Caco-2 (cell line): ENCODE data around the gene PPFIA1. TPM values are rescaled to one million over a fixed set of nuclear protein-coding genes. Genes with fewer than 3 reads are reported as not detected.
"Not testable (repeated sequence)": the region's sequence is repeated elsewhere in the genome, so short reads cannot be mapped to it uniquely, and the experiment has no call there.

Experiments used
- BruUV-seq: library from RNA; stranded (reverse); fragments of 400-500 nt; replicated peaks from 2 replicates; lab custom pipeline; 2021; lab: Mats Ljungman, UMichigan
- CTCF ChIA-PET: fragments of 300-600 bp; sonication (Branson Sonifier 250); formaldehyde crosslinking; loops from one replicate; lab custom pipeline; 2022; ENCODE audit warnings: antibody characterized with exemption; lab: Charles Lee
- POLR2A ChIA-PET: fragments of 300-600 bp; sonication (Branson Sonifier 250); formaldehyde crosslinking; loops from one replicate; lab custom pipeline; 2022; ENCODE audit warnings: antibody characterized with exemption; lab: Charles Lee
- DNase-seq, 2 experiments: peaks; one replicate each; pipeline versions ENCODE4 v3.0.0 to v3.0.0-alpha.2; 2020 to 2022
- H3K27me3 ChIP-seq: replicated peaks from 2 replicates; pipeline ENCODE4 v1.6.0; 2011; ENCODE audit warnings: low read length; ENCODE audit not compliant: control insufficient read depth, insufficient read depth
- H3K36me3 ChIP-seq: 2 replicates; pipeline ENCODE4 v1.5.1; 2011; ENCODE audit warnings: low read length; ENCODE audit not compliant: control insufficient read depth, insufficient read depth
- H3K4me1 ChIP-seq: fragments of 250-450 bp; sonication (Bioruptor Pico); 2 replicates; pipeline ENCODE4 v1.5.1; 2020; ENCODE audit warnings: mild to moderate bottlenecking
- H3K4me3 ChIP-seq: 2 replicates; pipeline ENCODE4 v1.5.1; 2011; ENCODE audit warnings: low read depth, mild to moderate bottlenecking, control low read depth, low read length
- H3K9me3 ChIP-seq: fragments of 250-450 bp; sonication (Bioruptor Pico); 2 replicates; pipeline ENCODE4 v1.5.1; 2020; ENCODE audit warnings: mild to moderate bottlenecking, moderate library complexity
- H3K27ac Mint-ChIP-seq: one replicate; pipeline ENCODE4 v1.8.0; 2022; ENCODE audit warnings: mixed read lengths; ENCODE audit not compliant: unreplicated experiment
- H3K27me3 Mint-ChIP-seq: one replicate; pipeline ENCODE4 v1.8.0; 2022; ENCODE audit warnings: mixed read lengths; ENCODE audit not compliant: insufficient read depth, unreplicated experiment
- H3K36me3 Mint-ChIP-seq: one replicate; pipeline ENCODE4 v1.8.0; 2022; ENCODE audit warnings: mild to moderate bottlenecking, mixed read lengths; ENCODE audit not compliant: insufficient read depth, unreplicated experiment
- H3K4me1 Mint-ChIP-seq: one replicate; pipeline ENCODE4 v1.8.0; 2022; ENCODE audit warnings: low read depth, mixed read lengths; ENCODE audit not compliant: unreplicated experiment
- H3K4me3 Mint-ChIP-seq: one replicate; pipeline ENCODE4 v1.8.0; 2022; ENCODE audit warnings: mild to moderate bottlenecking, moderate library complexity, mixed read lengths; ENCODE audit not compliant: unreplicated experiment
- H3K9me3 Mint-ChIP-seq: one replicate; pipeline ENCODE4 v1.8.0; 2022; ENCODE audit warnings: mixed read lengths; ENCODE audit not compliant: unreplicated experiment
- CTCF ChIP-seq, 2 experiments: fragments of 200-600 bp in 1 of 2; IDR thresholded peaks; 1 replicate in 1 of 2; 2 replicates in 1 of 2; pipeline versions ENCODE4 v1.5.1 to v1.8.0; 2011 to 2022; ENCODE audit warnings: antibody characterized with exemption in 1 of 2, control low read depth in 1 of 2, inconsistent platforms in 1 of 2, low read depth in 1 of 2, low read length in 1 of 2, mild to moderate bottlenecking in 1 of 2, moderate library complexity in 1 of 2; ENCODE audit not compliant: insufficient read depth in 1 of 2, severe bottlenecking in 1 of 2, unreplicated experiment in 1 of 2
- intact Hi-C: fragments of 100-400 bp; cut with micrococcal nuclease; formaldehyde crosslinking; loops from one replicate; pipeline ENCODE4 v1.10.0; 2022; ENCODE audit not compliant: unreplicated experiment
- total RNA-seq: library from RNA; stranded (reverse); gene quantifications from 2 replicates; pipeline ENCODE4 v1.2.3, GENCODE V29; 2022

Gene PPFIA1
- total RNA-seq, 1 experiment from 2014 or later = 148 TPM

GRCh38 chr11:70384566-70385152 lies 114.2 kb downstream of the PPFIA1 start:
- CTCF ChIA-PET = no interaction called here
- no peaks in the 10 kb centered on the region for H3K27me3 ChIP-seq
- peaks cover 9% of the 10 kb centered on the region for H3K36me3 ChIP-seq
- H3K9me3 Mint-ChIP-seq = no peaks in the 10 kb centered on the region
- DNase-seq = no peak
- H3K4me3 ChIP-seq = no peak overlapping the region
- H3K27ac Mint-ChIP-seq = no peak overlapping the region
- intact Hi-C loops = no loop called here
- POLR2A ChIA-PET = no interaction called here
- H3K4me3 Mint-ChIP-seq = no peak overlapping the region
- TF ChIP-seq CTCF (IDR thresholded peaks at IDR 0.05; ENCODE audit: insufficient read depth in 1 of 2, low read depth in 1 of 2, low read length in 1 of 2, severe bottlenecking in 1 of 2, unreplicated experiment in 1 of 2) = no peak
- BruUV-seq = no TSS peak
- H3K9me3 ChIP-seq = no peaks in the 10 kb centered on the region
- H3K4me1 ChIP-seq = no peaks in the 10 kb centered on the region
- peaks cover 90% of the 10 kb centered on the region for H3K36me3 Mint-ChIP-seq
- H3K27me3 Mint-ChIP-seq = no peaks in the 10 kb centered on the region
- peaks cover 13% of the 10 kb centered on the region for H3K4me1 Mint-ChIP-seq

DNA sequence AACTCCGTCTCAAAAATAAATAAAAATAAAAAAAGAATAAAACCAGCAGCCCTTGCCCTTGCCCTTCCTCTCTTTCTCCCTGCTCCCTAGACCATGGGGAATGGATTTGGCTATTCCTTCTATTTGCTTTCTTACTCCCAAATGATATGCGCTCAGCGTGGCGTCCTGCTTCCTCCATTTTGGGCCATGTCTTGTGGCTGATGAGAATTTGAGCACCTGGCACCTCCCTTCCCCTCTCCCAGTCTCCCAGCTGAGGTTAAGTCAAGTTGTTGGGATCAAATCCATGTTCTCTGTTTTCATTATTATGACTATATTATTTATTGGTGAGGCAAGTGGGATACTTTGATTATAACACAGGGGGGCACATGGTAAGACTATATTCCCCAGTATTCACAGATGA lies 117.1 kb downstream of the PPFIA1 start:
- peaks cover 90% of the 10 kb centered on the region for H3K36me3 Mint-ChIP-seq
- ChIA-PET CTCF (no interaction called here), POLR2A (no interaction called here)
- DNase-seq = no peak
- no peaks in the 10 kb centered on the region for H3K4me1 ChIP-seq
- H3K27ac Mint-ChIP-seq = no peak overlapping the region
- TF ChIP-seq CTCF (IDR thresholded peaks at IDR 0.05; ENCODE audit: insufficient read depth in 1 of 2, low read depth in 1 of 2, low read length in 1 of 2, severe bottlenecking in 1 of 2, unreplicated experiment in 1 of 2) = no peak
- peaks cover 6% of the 10 kb centered on the region for H3K4me1 Mint-ChIP-seq
- intact Hi-C loops = no loop called here
- BruUV-seq = no TSS peak
- no peaks in the 10 kb centered on the region for H3K27me3 Mint-ChIP-seq
- H3K4me3 ChIP-seq = no peak overlapping the region
- peaks cover 6% of the 10 kb centered on the region for H3K36me3 ChIP-seq
- no peaks in the 10 kb centered on the region for H3K9me3 ChIP-seq
- H3K9me3 Mint-ChIP-seq = no peaks in the 10 kb centered on the region
- no peaks in the 10 kb centered on the region for H3K27me3 ChIP-seq
- no peak overlapping the region for H3K4me3 Mint-ChIP-seq

DNA sequence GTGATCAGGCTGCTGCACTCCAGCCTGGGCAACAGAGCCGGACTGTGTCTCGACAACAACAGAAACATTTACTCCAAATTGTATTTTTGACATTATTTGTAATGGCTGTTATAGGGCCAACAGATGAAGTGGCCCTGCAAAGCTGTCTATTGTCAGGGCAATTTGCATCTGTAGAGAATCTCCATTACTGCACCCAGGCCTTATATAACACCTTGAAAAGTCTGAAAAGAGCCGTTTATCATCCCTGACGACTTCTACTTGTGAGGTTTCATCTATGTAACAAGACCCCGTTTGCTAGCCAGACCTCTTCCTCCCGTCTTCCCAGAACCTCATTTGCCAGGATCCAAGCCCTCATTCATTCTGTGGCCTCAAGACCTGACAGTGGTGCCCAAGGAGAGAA lies 118.7 kb downstream of the PPFIA1 start:
- H3K9me3 Mint-ChIP-seq = no peaks in the 10 kb centered on the region
- ChIA-PET CTCF (interaction anchor here (1.2 kb wide), 1 partner anchor 11 kb away, joined by 3 read pairs; no protein-coding TSS in a partner anchor), POLR2A (no interaction called here)
- no peaks in the 10 kb centered on the region for H3K4me1 ChIP-seq
- H3K27me3 ChIP-seq = no peaks in the 10 kb centered on the region
- no peak overlapping the region for H3K4me3 ChIP-seq
- H3K4me1 Mint-ChIP-seq = peaks cover 6% of the 10 kb centered on the region
- H3K36me3 ChIP-seq = peaks cover 4% of the 10 kb centered on the region; the same call in 1 of the 2 replicates
- no peak for TF ChIP-seq CTCF (IDR thresholded peaks at IDR 0.05; ENCODE audit: insufficient read depth in 1 of 2, low read depth in 1 of 2, low read length in 1 of 2, severe bottlenecking in 1 of 2, unreplicated experiment in 1 of 2)
- no peak for DNase-seq
- no TSS peak for BruUV-seq
- no peak overlapping the region for H3K4me3 Mint-ChIP-seq
- H3K27me3 Mint-ChIP-seq = no peaks in the 10 kb centered on the region
- intact Hi-C loops = no loop called here
- no peaks in the 10 kb centered on the region for H3K9me3 ChIP-seq
- H3K27ac Mint-ChIP-seq = peak overlapping the region; percentile 8
- H3K36me3 Mint-ChIP-seq = peaks cover 99% of the 10 kb centered on the region

DNA sequence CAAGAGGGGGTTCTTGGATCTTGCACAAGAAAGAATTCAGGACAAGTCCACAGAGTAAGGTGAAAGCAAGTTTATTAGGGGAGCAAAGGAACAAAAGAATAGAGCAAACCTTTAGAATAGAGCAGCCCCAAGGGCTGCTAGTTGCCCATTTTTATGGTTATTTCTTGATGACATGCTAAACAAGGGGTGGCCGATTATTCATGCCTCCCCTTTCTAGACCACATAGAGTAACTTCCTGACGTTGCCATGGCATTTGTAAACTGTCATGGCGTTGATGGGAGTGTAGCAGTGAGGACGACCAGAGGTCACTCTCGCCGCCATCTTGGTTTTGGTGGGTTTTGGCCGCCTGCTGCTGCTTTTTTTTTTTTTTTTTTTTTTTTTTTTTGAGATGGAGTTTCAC lies 120.4 kb downstream of the PPFIA1 start:
- BruUV-seq, H3K4me3 Mint-ChIP-seq, H3K9me3 ChIP-seq, H3K27me3 ChIP-seq, H3K9me3 Mint-ChIP-seq, H3K4me1 Mint-ChIP-seq, intact Hi-C loops, H3K27me3 Mint-ChIP-seq, H3K4me3 ChIP-seq, POLR2A ChIA-PET, H3K4me1 ChIP-seq, H3K36me3 ChIP-seq: not testable (repeated sequence)
- peak in 1 of 2 experiments; percentile 22 for DNase-seq
- peak overlapping the region; percentile 22 for H3K27ac Mint-ChIP-seq
- CTCF ChIA-PET = interaction anchor here (0.7 kb wide), 1 partner anchor 27 kb away, joined by 6 read pairs; no protein-coding TSS in a partner anchor
- H3K36me3 Mint-ChIP-seq = peaks cover 99% of the 10 kb centered on the region
